Lung microvascular endothelial cell (primary cell): ENCODE data around the gene PAK4. TPM values are rescaled to one million over a fixed set of nuclear protein-coding genes. Genes with fewer than 3 reads are reported as not detected.
"Not testable (repeated sequence)": the region's sequence is repeated elsewhere in the genome, so short reads cannot be mapped to it uniquely, and the experiment has no call there.

Source experiments
- DNase-seq, 2 donors: peaks; one replicate each; pipeline versions ENCODE4 v3.0.0 to v3.0.0-alpha.2; 2010; ENCODE audit warnings: low read depth in 2 of 2
- total RNA-seq: library from RNA; depleted of rRNA; stranded (reverse); fragments of >200 nt; gene quantifications from 2 replicates; pipeline ENCODE4 v1.2.1, GENCODE V29; 2014

Gene PAK4
- total RNA-seq, 1 donor from 2014 or later, result 2.6 TPM

- DNase-seq, result no peak
Observed at GRCh38 chr19:39205449-39205764, 79.8 kb downstream of the PAK4 start.

- no peak for DNase-seq
Observed at GRCh38 chr19:39206122-39206521, 80.5 kb downstream of the PAK4 start.

- DNase-seq, result no peak
Observed at GRCh38 chr19:39207293-39207836, 81.8 kb downstream of the PAK4 start.

- DNase-seq, result no peak
Observed at GRCh38 chr19:39208175-39208795, 82.7 kb downstream of the PAK4 start.

- no peak for DNase-seq
Observed at GRCh38 chr19:39209196-39209595, 83.6 kb downstream of the PAK4 start.

- no peak for DNase-seq
Observed at GRCh38 chr19:39211731-39212374, 86.3 kb downstream of the PAK4 start.

- DNase-seq, result peak in 1 of 2 donors; percentile 36
Observed at GRCh38 chr19:39212375-39212742, 86.8 kb downstream of the PAK4 start.

GRCh38 chr19:39215323-39215722 is 89.7 kb downstream of the PAK4 start:
- DNase-seq, result not testable (repeated sequence)

- no peak for DNase-seq
Observed at GRCh38 chr19:39217094-39217493, 91.5 kb downstream of the PAK4 start.

GRCh38 chr19:39218230-39219007 is 92.8 kb downstream of the PAK4 start:
- no peak for DNase-seq

GRCh38 chr19:39219108-39219507 is 93.5 kb downstream of the PAK4 start:
- DNase-seq, result not testable (repeated sequence)

- peak; percentile 47 to 57 for DNase-seq
Observed at GRCh38 chr19:39223703-39224279, 98.2 kb downstream of the PAK4 start.

GRCh38 chr19:39224910-39225309 is 99.3 kb downstream of the PAK4 start:
- DNase-seq, result no peak

Other genes starting within 250 kb of the PAK4 start
- gene RINL, start 247.5 kb upstream of the PAK4 start, total RNA-seq, result 6.1 and 11.7 TPM in 2 replicates
- 63.2 and 105 TPM in 2 replicates for gene SIRT2, start 226.2 kb upstream of the PAK4 start, total RNA-seq
- gene NFKBIB, start 225.8 kb upstream of the PAK4 start, total RNA-seq, result 7.6 and 11.3 TPM in 2 replicates
- gene CCER2, start 213.6 kb upstream of the PAK4 start, total RNA-seq, result not detected in 2 replicates
- 16.5 and 19.2 TPM in 2 replicates for gene SARS2, start 195.0 kb upstream of the PAK4 start, total RNA-seq
- gene MRPS12, start 194.8 kb upstream of the PAK4 start, total RNA-seq, result 36.4 and 41.9 TPM in 2 replicates
- 17.0 and 20.0 TPM in 2 replicates for gene FBXO17, start 150.0 kb upstream of the PAK4 start, total RNA-seq
- 0.44 and 0.79 TPM in 2 replicates for gene FBXO27, start 93.2 kb upstream of the PAK4 start, total RNA-seq
- gene ACP7, start 41.4 kb upstream of the PAK4 start, total RNA-seq, result not detected in 2 replicates
- gene NCCRP1, start 71.2 kb downstream of the PAK4 start, total RNA-seq, result not detected in 2 replicates
- not detected in 2 replicates for gene SYCN, start 78.5 kb downstream of the PAK4 start, total RNA-seq
- gene IFNL3, start 119.2 kb downstream of the PAK4 start, total RNA-seq, result not detected in 2 replicates
- gene IFNL4, start 123.1 kb downstream of the PAK4 start, total RNA-seq, result not detected in 2 replicates
- gene IFNL2, start 142.6 kb downstream of the PAK4 start, total RNA-seq, result not detected in 2 replicates
- gene IFNL1, start 170.6 kb downstream of the PAK4 start, total RNA-seq, result not detected in 2 replicates
- gene LRFN1, start 195.1 kb downstream of the PAK4 start, total RNA-seq, result 0.44 and 0.60 TPM in 2 replicates
- gene GMFG, start 210.3 kb downstream of the PAK4 start, total RNA-seq, result 173 and 220 TPM in 2 replicates
- gene SAMD4B, start 216.6 kb downstream of the PAK4 start, total RNA-seq, result 20.7 and 21.8 TPM in 2 replicates